ENCODE measurements around the gene CCM2.
A peak's percentile ranks its signal among the peaks of the same experiment; 100 is the strongest.

Gene CCM2

DNA sequence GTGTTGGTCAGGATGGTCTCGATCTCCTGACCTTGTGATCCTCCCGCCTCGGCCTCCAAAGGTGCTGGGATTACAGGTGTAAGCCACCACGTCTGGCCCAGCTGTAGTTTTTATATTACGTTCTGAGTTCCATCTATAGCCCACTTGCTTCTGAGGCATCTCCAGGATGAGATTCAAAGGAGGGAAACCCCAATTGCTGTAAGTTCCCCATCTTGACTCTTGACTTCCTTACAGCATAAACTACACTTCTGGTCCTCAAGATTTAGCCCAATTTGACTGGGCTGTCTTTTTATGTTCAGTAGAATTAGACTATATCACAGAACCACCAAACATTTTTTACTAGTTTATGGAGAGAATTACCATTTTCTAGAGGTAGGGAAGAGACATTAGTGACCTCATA lies 44.3 kb downstream of the CCM2 start:
- intact Hi-C loops (cut with DNase I), result no loop called here
- DNase-seq, result no peak

DNA sequence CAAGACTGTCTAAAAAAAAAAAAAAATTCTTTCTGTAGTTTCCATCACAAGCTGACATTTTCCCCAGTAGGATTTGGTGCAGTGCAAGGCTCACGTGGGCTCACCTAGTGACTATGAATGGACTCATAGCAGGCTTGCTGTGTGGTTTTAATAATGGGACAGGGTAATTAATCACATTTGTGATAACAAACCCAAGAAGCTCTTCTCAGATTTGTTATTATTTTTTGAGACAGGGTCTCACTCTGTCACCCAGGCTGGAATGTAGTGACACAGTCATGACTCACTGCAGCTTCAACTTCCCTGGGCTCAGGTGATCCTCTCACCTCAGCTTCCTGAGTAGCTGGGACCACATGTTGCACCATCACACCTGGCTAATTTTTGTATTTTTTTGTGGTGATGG lies 48.7 kb downstream of the CCM2 start:
- DNase-seq, result no peak
- intact Hi-C loops (cut with DNase I), result no loop called here

DNA sequence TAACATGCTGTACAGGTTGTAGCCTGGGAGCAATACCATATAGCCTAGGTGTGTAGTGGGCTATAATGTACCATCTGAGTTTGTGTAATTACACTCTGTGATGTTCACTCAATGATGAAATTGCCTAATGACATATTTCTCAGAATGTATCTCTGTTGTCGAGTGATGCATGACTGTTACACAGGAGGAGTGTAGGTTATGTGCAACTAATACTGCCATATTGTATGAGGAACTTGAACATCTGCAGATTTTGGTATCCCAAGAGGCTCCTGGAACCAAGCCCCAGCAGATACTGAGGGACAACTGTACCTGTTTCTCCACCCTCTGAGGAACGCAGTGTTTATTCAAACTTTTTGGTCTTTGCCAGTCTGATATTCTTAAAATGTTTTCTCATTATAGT lies 50.2 kb downstream of the CCM2 start:
- DNase-seq, result no peak
- intact Hi-C loops (cut with DNase I), result no loop called here

DNA sequence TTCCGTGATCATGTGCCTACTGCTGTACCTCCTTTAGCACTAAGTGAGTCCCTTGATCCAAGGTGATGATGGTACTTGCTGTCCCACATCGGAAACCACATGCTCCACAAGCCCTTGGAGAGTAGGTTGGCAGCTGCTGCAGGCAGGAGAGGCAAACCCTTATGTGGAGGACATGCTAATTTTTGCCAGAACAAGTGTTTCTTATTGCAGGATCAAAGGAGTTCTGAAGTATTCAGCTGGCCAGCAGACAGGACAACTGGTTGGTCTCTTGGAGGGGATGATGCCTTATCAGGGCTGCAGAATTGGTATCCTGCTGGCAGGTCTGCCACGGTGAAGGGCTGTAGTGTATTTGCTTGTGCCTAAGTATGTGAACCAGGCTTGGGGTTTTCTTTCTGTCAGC lies 52.0 kb downstream of the CCM2 start:
- DNase-seq, result peak in 1 of 42 donors; percentile 4
- intact Hi-C loops (cut with DNase I), result no loop called here

DNA sequence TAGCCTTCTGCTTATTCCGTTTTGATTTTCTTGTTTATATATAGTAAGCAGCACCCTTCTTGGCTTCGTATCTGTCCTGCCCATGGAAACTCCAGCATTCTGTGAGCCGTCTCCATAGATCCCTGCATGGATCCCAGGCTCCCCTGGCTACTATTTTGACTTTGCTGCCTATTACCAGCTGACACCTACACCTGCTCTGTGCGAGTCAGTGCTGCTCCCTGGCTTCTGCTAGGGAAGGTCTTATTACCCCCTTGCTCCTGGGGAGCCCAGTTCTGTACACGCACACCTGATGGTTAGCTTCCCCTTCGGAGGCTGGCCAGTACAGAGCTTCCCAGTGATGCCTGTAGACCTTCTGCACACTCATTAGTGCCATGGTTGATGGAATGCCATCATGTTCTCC lies 53.4 kb downstream of the CCM2 start:
- peak in 1 of 42 donors; percentile 11 for DNase-seq
- intact Hi-C loops (cut with DNase I), result no loop called here

DNA sequence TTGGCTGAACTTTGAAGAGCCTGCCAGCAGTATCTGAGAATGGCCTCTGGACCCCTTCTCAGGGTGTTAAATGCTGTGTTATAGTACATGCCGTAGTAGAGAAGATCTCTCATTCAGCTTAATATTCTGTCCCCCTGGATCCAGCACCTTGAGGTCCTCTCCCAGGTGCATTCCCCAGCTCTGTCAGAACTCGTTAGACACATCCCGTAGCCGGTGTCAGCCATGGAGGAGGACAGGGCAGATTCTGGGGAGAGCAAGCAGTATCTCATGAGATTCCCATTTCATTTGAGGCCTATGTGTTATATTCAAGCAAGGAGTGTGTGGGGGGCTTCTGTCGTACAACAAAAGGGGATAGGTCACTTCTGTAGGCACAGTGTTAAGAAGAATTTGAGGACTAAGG lies 53.9 kb downstream of the CCM2 start:
- intact Hi-C loops (cut with DNase I), result no loop called here
- no peak for DNase-seq

DNA sequence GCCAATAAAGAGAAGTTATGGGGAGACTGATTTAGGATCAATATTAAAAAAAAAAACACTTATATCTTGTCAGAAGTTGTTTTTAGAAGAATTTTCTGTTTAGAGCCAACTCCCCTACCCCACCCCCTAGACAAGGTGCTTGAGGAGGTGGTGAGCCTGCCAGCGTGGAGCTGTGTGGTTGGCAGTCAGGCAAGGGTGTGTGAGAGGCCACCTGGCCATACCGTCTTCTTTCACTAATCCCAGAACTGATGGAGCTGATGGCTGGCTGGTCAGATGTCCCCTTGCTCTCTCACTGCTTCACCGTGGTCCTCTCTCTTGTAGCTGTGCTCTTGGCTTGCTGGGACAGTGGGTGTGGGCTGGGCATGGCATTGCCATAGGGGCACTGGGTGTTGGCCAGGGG lies 54.4 kb downstream of the CCM2 start:
- intact Hi-C loops (cut with DNase I), result no loop called here
- DNase-seq, result peak in 1 of 42 donors; percentile 11

DNA sequence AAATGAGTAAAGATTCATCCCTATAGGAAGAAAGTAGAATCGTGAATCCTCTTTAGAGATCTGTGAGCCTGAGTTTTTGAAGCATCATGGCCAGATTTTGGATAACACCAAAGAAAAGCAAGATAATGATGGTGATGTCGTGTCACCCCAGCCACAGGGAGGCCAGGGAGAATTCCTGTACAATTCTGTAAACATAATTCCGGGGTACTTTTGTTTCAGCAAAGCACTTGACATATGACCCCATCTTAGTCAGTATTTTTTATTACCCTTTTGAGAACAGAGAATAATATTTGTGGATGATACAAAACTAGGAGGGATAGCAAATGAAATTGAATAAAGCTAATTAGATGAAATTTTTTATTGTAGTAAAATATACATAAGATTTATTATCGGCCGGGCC lies 55.0 kb downstream of the CCM2 start:
- intact Hi-C loops (cut with DNase I), result no loop called here
- DNase-seq, result no peak

DNA sequence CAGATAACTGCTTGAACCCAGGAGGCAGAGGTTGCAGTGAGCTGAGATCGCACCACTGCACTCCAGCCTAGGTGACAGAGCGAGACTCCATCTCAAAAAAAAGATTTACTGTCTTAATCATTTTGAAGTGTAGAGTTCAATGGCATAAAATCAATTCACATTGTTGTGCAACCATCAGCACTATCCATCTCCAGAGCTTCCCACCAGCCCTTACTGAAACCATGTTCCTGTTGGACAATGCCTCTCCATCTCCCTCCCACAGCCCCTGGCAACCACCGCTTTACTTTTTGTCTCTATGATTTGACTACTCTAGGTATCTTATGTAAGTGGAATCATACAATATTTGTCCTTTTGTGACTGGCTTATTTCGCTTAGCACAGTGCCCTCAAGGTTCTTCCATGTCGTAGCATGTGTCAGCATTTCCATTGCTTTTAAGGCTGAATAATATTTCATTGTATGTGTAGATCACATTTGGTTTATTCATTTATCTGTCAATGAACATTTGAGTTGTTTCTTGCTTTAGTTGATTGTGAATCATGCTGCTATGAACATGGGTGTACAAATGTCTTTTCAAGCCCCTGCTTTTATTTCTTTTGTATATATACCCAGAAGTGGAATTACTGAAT lies 55.7 kb downstream of the CCM2 start:
- intact Hi-C loops (cut with DNase I), result no loop called here
- DNase-seq, result peak in 1 of 42 donors; percentile 2

DNA sequence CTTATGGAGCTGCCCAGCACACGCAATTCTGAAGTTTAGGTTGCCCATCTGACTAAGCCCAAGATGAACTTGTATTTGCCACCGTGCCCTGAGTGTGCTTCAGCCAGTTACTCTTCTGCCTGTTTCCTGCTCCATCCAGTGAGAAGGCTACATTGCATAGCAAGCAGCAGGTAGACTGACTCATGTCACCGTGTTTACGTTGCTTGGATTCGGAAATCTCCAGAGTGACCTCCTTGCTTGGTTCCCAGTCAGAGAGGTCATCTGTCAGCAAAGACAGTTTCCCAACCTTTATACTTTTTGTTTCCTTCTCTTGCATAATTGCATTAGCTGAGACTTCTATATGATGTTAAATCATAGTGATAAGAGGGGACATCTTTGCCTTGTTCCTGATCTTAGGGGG lies 57.9 kb downstream of the CCM2 start:
- intact Hi-C loops (cut with DNase I), result no loop called here
- DNase-seq, result no peak

DNA sequence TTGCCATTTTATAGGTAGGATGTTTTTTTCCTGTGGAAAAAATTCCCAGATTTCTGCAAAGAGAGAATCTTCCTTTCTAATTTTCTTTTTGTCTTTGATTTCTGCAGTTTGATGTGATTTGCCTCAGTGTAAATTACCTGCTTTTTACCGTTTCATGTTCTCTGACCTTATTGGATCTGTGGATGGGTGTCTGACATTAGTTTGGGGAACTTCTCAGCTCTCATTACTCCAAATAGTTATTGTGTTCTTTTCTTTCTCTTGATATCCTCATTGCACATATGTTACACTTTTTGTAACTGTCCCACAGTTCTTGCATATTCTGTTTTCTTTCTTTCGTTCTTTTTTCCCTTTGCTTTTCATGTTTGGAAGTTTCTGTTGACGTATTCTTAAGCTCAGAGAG lies 60.3 kb downstream of the CCM2 start:
- intact Hi-C loops (cut with DNase I), result no loop called here
- no peak for DNase-seq

DNA sequence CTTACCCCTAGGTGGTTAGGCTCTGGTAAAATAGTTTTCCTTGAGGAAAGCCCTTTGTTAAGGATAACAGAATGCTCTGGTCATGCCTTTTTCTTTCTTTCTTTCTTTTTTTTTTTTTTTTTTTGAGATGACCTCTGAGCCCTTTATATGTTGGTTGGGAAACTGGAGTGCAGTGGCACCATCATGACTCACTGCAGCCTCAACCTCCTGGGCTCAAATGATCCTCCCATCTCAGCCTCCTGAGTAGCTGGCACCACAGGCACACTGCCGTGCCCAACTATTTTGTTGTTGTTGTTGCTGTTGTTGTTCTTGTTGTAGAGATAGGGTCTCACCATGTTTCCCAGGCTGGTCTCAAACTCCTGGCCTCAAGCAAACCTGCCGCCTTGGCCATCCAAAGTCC lies 61.4 kb downstream of the CCM2 start:
- intact Hi-C loops (cut with DNase I), result no loop called here
- DNase-seq, result no peak

DNA sequence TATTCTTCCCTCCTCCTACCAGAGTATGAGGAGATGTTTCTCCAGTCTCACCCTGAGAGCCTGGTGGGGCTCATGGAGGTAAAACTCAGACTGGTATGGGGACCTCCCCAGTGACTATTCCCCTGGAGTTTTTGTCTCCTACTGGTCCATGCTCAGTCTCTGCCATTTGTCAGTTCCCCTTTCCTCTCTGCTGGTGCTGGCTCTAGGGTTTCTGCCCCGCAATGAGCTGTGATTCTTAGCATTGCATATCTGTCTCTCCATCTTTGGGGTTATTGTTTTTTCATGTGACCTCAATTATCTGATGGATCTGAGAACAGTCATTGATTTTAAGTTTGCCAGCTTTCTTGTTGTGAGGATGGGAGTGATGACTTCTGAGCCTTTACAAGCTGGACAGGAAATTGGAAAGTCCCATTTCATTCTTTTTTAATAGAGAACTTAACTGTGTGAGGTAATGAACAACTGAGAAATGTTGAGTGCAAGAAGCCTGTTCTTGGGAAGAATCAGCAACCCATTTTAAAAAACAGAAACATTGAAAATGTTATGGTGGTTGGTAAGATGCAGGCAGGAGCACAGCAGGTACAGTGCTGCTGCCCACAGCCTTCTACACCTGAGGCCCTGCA lies 61.9 kb downstream of the CCM2 start:
- intact Hi-C loops (cut with DNase I), result no loop called here
- no peak for DNase-seq

DNA sequence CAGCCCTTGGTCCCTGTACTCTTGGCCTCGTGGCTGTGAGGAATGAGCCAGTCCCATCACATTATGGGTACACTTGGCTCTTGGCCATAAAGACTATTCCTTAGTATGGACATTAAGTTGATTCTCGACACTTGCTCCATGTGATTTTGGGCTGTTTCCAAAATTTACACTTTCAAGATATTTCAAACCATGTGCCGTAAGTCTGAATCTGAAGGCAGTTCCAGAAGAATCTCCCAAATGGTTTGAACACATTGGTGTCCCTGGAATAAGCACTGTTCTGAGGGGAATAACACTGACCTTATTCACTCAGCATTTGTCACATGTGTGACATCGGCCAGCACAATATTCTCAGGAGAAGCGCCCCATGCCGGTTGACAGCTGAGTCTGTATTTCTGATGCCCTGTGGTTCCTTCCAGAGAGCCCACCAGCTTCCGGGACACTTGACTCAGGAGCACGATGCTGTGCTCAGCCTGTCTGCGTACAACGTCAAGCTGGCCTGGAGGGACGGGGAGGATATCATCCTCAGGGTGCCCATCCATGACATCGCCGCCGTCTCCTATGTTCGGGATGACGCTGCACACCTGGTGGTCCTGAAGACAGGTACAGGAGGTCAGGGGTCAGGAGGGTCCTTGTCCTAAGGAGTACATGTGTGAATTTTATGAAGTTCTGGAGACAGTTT lies 64.2 kb downstream of the CCM2 start:
- intact Hi-C loops (cut with DNase I), result no loop called here
- DNase-seq, result peak in 1 of 42 donors; percentile 32

DNA sequence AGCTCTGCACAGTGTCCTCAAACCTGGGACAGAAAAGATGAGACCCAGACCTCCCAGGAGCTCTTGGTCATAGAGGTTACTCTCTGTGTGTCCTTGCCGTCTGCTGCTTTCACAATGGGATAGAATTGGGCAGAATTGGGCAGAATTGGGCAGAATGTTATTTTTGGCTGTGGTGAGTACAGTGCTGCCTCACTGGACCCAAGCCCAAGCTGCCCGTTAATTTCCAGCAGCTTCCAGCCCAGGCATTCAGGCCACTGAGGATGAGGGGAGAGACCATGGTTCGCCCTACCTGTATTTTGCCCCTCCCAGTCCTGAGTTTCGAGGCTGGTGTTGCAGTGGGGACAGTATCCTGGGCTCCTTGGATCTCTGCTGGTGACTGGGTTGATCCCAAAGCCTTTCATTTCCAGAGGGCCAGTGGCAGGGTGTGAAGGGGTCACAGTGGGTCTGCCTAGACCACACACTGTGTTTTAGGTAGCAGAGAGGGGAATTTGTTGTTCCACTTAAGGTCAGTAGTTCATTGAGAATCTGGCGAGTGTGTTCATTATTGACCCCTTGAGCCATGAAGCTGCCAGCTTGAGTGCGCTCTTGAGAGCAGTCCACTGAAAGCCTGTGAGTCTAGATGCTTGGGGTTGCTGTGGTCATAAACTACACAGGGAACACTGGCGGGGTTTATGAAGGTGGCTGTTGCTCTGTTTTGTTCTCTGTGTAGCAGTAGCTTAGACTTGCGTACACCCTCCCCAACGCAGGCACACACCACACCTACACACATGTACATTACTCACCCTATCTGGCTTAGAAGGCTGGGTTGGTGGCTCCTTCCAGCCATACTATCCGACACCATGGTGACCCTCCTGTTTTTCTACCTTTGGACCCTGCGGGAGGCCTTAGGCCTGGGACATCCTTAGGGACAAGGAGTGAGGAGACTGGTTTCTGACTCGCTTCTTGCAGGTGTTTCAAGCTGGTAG lies 65.3 kb downstream of the CCM2 start:
- intact Hi-C loops (cut with DNase I), result no loop called here
- peak in 3 of 42 donors; percentile 27 to 69 (median 41) for DNase-seq

DNA sequence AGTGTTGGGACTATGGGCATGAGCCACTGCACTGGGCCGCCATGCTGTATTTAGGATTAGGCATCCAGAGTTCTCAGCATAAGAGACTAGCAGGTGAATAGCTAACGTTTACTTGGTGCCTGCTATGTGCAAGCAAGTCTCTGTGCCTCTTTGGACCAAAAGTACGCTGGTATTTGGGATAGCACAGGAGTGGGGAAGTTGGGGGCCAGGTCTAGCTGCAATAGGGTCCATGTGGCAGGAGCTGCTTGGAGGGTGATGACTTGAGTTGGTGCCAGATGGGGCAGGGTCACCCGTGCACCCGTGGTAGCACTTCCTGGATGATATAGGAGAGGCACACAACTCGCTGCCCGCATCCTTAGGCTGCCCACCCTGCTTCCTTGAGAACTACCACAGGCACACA lies 66.4 kb downstream of the CCM2 start:
- peak in 2 of 42 donors; percentile 21 to 33 for DNase-seq
- intact Hi-C loops (cut with DNase I), result no loop called here

DNA sequence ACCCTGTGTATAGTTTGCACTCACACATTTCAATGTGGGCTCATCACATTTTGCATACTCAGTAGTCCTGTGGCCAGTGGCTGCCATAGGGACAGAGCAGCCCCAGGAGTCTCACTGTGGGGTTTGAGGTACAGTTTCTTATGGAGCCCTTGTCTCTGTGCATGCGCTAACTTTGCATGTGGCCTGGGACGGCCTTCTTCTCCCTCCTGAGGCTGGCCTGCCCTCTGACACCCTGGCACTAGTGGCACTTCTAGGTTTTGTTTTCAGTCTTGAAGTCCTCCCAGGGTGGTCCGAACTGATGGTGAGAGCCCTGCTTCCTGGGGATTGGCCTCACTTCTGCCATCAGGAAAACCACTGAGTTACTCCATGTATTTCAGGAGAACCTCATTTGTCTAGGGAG lies 67.6 kb downstream of the CCM2 start:
- peak in 1 of 42 donors; percentile 12 for DNase-seq
- intact Hi-C loops (cut with DNase I), result no loop called here

DNA sequence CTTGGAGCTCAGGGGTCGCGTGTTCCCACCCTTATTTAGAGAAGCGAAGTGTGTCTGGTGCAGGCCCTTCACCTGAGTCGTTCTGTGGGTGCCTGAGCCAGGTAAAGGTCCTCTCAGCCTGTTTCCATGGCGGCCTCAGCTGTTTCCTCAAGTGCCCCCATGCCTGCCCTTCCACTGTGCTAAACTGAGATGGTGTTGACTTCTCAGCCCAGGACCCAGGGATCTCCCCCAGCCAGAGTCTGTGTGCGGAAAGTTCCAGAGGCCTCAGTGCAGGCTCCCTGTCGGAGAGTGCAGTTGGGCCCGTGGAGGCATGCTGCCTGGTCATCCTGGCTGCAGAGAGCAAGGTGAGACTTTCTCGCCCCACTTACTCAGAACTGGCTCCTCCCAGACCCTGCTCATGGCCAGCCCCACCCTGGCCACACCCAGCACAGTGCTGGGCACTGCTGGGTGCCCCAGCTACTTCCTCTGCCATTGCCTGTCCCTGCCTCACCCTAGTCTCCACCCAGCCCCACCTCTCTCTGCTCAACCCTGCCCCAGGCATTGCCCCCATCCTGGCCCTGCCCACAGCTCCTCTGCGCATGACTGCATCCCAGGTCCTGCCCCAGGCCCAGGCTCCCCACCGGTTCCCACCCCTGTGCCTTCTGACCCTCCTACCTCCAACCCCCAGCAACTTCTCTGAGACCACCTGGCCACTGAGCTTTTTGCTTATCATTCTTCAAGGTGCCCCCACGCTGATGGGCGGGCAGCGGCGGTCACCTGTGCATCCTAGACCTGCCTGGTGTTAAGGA lies 68.4 kb downstream of the CCM2 start:
- peak in 1 of 42 donors; percentile 19 for DNase-seq

More for the DNA sequence above, 68.4 kb downstream of the CCM2 start:
- intact Hi-C loops (cut with DNase I), result no loop called here
